GM19099 (cell line): ENCODE measurements around the gene RNU1-1.

Source experiments
- POLR2A ChIP-seq: IDR thresholded peaks from 3 replicates; pipeline ENCODE4 v1.6.1; 2011; ENCODE audit warnings: low read depth; ENCODE audit not compliant: insufficient read length; ENCODE audit errors: extremely low read depth

Gene RNU1-1

DNA sequence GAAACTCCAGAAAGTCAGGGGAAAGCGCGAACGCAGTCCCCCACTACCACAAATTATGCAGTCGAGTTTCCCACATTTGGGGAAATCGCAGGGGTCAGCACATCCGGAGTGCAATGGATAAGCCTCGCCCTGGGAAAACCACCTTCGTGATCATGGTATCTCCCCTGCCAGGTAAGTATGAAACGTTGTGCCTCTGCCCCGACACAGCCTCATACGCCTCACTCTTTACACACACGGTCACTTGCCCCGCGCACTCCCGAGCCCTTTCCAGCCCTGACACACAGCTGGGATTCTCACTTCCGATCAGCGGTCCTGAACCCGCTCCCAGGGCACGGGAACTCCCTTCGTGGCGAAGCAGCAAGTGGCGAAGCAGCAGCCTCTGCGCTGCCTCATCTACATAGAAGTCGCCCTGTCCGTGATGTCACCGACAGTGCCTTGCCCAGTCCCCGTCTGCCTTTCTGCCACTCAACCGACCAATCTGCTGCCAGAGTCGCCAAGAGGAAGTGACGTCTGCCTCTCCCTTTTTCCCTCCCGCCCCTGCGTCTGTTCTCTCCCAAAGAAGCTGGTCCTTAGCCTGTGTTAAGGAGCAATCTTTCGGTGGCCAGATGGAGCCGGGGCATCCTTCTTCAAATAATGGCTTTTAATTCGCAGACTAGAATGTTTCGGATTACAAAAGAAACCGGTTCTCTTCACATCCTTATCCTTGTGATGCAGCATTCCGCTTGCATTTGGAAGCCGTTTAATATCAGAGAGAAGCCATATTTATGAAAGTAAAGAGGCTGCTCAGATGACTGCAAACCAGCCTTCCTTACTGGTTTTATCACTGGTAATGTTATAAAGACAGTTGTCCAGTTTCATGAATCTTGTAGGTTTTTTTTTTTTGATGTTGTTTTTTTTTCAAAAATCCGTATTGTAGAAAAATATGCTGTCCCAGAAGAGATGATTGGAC lies at the start of gene RNU1-1:
Gene RNU1-1, minus strand, starts transcription at position 179 of the 949 bp plus-strand sequence.
- TF ChIP-seq POLR2A, result peak; percentile 34

DNA sequence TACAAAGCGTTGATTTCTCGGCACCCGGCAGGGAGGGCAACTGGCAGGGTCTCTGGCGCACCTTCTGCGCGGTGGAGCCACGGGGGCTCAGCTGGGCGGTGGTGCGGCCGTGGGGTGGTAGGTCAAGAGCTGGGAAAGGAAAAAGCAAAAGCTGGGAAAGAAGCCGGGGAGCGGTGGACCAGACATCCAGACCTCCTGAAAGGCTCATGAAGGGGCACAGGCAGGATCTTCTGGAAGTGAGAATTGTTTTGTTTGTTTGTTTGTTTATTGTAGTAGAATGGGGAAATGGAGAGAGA lies 7.2 kb upstream of the RNU1-1 start:
- TF ChIP-seq POLR2A, result no peak

DNA sequence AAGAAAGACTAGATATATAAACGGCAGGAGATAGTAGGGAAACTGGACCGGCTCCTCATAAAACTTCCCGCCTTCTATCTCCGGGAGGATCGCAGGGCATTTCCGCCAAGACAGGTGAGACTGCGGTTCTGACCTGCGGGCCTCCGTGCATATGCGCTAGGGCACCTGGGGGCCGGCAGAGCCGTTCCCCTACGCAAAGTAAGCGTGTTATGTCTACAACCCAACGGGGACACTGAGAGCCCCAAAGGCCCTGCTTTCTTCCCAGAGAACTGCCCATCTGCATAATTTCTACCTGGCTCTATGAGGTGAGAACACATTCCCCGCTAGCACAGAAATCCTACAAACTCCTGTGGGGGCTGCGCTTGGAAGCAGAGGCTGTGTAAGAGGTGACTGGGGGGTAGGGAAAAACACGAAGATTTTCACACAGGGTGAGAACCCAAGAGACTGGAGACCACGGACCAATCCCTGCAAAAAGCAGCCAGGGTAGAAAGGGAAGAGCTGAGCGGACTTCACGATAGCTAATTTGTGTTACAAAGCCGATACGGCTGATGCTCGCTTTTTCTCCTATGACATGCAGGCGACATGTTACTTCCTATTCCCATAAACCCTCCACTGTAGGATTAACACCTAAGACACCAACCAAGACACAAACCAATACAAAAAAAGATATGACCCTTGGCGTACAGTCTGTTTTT lies 526 bp downstream of the RNU1-1 start:
- peak; percentile 96 for TF ChIP-seq POLR2A

DNA sequence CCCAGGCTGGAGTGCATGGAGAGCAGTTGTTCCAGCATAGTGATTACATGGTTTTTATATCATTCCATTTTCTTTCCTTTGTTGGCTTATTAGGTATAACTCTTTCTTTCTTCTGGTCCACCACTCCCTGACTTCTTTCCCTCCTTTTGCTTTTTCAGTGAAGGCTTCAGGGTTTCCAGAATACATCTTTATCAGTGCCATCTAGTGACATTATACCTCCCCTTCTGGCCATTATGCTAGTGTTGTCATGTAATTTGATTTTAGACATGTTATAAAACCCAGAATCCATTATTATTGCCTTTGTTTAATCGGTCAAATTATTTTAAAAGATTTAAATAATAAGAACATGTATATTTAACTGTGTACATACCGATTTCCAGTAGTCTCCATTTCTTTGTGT lies 10.6 kb downstream of the RNU1-1 start:
- no peak for TF ChIP-seq POLR2A

DNA sequence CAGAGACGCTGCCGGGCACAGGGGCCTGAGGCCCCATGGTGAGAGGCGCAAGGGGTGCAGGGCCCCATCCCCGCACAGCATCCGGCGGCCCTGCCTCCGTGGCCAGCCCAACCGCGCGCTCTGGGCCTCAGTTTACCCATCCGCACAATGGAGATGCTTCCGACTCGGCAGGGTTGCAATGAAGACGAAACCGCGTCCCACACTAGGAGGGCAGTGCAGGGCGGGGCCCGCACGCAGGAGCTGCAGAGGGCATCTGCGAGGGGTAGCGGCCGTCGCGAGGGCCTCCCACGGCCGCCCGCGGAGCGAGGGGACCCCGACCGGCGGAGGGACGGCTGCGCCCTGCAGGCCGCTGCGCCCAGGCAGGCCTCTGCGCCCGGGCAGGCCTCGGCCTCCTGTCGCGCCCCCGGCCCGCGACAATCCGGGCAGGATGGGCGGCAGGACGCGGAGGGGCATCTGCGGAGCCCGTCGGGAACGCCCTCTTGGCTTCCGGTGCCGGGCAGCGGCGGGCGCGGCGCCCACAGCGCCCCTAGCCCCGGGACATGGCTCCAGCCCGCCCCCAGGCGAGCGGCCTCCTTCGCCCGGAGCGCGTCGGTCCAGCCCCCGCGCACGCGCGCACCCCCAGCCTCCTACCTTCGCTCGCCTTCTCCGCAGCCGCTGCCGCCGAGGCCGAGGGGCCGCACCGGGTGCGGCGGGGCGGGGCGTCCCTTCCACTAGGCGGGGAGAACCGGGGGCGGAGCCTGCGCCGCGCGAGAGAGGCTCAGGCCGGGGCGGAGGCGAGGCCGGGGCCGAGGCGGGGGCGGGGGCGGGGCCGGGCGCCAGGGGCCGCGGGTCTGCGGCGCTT lies 15.3 kb downstream of the RNU1-1 start:
- TF ChIP-seq POLR2A, result peak; percentile 42

DNA sequence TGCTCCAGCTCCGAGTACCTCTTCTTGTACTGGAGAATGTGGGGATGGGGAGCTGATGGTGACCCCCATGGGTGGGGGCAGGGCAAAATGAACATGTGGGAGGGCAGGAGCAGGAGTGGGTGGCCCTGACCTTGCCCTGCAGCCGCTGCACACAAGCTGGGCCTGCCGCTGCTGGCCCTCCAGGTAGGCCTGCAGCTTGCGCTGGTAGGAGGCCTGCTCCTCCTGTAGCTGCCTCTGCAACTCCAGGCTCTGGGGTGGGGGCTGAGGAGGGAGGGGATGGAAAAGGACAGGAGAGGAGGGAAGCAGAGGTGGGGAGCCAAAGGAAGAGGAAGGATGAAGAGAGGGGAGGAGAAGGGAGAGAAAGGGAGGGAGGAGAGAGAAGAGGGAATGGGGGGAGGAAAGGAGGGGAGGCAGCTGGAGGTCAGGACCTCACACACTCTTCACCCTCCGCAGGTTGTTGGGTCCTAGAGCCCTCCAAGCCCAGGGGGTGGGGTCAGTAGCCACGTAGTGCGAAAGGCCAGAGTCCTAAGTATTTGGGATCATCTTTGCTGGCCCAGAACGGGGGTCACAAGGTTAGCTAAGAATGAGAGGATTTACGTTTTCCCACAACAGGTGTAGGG lies 22.9 kb downstream of the RNU1-1 start:
- TF ChIP-seq POLR2A, result no peak

DNA sequence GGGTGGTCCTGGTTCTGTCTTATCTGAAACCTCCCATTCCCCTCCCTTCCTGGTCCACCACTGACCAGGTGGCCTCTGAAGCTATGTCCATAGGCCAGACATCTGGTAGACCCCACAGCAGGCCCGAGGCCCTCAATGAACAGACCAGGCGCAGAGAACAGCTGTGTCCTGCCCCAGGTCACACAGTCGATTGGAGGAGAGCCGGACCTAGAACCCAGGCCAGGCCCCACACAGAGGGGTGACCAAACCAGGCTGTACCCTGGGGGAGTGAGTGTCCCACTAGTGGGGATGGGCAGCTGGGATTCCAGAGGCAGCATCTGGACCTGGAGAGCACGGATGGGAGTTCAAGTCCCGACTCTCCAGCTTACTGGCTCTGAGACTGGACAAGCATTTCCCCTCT lies 29.2 kb downstream of the RNU1-1 start:
- no peak for TF ChIP-seq POLR2A

DNA sequence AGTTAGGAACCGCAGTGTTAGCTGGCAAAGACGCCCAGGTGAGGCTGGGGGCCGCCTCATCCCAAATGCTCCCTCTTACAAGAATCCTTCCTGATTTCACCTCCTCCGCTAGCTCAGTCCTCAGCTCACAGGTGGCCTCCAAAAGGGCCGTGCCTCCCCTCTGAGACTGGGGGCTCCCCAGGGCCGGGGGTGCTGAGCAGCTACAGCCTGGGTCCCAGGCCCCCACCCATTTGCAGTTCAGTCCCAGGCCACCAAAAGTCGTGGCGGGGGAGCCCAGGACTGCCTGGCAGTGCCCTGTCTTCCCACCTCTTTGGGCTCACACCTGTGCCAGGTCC lies 29.6 kb downstream of the RNU1-1 start:
- no peak for TF ChIP-seq POLR2A

DNA sequence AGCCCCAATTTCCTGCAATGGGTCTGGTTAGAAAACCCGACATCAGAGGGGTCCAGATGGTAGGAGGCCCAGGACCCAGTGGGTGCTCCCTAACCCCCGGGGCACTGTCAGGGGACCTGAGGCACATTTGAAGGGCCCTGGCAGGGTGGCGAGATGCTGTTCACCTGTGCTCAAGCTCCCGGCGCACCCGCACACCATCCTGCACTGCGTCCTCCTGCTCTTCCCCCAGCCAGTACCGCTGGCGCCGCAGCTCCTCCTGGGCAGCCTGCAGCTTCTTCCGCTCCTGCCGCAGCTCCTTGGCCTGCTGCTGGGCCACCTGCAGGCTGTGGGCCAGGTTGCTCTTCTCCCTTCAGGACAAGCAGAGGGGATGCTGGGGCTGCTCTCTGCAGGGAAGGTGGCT lies 36.0 kb downstream of the RNU1-1 start:
- TF ChIP-seq POLR2A, result no peak

DNA sequence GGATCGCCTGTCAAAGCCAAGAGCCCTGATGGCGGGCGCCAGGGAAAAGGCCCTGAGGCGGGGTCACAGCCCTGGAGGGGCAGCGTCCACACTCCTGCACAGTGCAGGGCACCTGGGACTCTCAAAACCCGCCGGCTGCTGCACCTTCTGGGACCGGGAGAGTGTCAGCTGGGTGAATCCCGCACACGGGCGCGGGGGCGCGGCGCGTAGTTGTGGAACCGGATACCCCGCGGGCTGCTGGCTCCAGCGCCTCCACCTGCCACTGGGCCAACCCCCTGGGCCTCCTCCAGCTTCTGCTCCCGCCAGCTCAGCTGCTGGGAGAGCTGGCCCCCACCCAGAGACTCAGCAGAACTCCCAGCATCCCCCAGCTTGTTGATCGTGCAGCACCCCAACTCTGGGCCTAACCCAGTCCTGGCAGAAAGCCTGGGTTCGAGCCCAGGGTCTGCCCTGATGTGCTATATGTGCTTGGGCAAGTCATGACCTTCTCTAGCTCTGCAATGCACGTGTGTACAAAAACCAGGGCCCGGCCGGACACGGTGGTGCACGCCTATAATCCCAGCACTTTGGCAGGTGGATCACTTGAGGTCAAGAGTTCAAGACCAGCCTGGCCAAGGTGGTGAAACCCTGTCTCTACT lies 39.8 kb downstream of the RNU1-1 start:
- TF ChIP-seq POLR2A, result no peak

DNA sequence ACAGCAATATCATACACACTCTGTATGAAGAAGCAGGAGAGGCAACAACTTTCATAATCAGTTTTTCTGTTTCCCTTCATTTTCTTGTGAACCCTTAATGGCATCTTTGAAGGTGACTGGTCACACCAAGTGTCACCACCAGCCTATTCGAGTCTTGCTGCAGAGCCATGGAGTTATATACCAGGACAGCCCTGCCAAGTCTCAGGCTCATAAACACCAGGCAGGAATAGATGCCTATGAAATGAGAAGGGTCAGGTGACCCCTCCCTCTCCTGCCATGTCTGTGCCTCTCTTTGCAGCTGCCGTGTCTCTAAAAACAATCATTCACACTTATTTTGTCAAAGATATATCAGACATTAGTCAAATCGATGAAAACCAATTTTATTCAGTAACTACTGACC lies 45.5 kb downstream of the RNU1-1 start:
- TF ChIP-seq POLR2A, result no peak

DNA sequence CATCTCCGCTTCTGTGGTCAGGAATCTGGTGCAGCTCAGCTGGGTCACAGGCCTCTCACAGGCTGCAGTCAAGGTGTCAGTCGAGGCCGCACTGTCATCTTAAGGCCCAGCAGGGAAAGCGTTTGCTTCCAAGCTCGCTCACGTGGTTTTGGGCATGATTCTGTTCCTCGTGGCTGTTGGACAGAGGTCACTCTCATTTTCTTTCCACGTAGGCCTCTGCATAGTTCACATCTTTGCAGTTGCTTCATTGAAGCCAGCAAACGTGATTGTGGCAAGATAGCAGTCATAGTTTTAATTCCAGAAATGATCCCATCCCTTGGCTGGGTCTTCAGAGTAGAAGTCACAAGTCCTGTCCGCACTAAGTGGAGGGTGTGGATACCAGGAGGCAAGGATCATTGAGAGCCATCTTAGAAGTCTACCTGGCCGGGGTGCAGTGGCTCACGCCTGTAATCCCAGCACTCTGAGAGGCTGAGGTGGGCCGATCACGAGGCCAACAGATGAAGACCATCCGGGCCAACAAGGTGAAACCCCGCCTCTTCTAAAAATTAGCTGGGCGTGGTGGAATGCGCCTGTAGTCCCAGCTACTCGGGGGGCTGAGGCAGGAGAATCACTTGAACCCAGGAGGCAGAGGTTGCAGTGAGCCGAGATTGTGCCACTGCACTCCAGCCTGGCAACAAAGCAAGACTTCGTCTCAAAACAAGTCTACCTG lies 49.0 kb downstream of the RNU1-1 start:
- TF ChIP-seq POLR2A, result no peak
